Activated CD8-positive, alpha-beta memory T cell treated with anti-CD3 and anti-CD28 coated beads for 36 hours (primary cell): ENCODE results near the gene NRDC. TPM values are rescaled to one million over a fixed set of nuclear protein-coding genes. Genes with fewer than 3 reads are reported as not detected.
"Not testable (repeated sequence)": the region's sequence is repeated elsewhere in the genome, so short reads cannot be mapped to it uniquely, and the experiment has no call there.

Source experiments
- CTCF ChIA-PET: fragments of 350-600 bp; sonication (Branson Sonifier 250); formaldehyde crosslinking; loops from one replicate; lab custom pipeline; 2021; ENCODE audit warnings: antibody characterized with exemption; lab: Charles Lee
- POLR2A ChIA-PET: fragments of 350-600 bp; sonication (Branson Sonifier 250); formaldehyde crosslinking; loops from one replicate; lab custom pipeline; 2021; ENCODE audit warnings: antibody characterized with exemption; lab: Charles Lee
- total RNA-seq, 2 experiments: library from RNA; stranded (reverse); gene quantifications; one replicate each; pipeline ENCODE4 v1.2.3, GENCODE V29; 2021

The NRDC gene
- total RNA-seq, 2 experiments from 2014 or later, result 118 to 128 TPM

DNA sequence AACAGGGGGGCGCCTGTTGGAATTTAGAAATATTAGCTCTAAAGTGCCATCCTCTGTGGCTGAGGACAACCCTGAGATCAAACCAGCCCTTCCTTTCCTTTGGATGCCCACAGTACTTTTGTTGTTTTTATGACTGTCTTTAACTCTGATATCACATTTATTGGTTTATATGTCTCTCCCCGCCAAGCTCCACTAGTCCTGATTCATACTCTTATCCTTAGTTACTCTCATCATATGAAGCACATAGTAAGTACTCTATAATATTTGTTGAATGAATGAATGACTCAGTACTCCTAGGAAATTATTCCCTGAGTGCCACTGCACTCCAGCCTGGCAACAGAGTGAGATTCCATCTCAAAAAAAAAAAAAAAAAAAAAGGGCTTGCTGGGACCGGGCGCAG is 22.6 kb upstream of the NRDC start:
- ChIA-PET POLR2A (no interaction called here), CTCF (interaction anchor here (1.2 kb wide), 1 partner anchor 101 kb away, joined by 4 read pairs; no protein-coding TSS in a partner anchor)

DNA sequence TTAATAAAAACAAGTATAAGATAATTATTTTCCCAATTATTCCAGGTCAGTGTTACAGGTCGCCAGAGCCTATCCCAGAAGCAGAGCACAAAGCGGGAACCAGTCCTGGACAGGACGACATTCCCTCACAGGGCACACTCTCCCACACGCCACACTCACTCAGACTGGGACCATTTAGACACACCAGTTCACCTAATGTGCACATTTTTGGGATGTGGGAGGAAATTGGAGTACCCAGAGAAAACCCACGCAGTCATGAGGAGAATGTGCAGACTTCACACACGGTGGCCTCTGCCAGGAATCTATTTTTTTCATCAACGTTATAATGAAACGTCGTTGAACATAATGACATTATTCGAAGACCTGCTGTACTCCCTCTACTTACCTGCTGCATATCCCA is 20.5 kb upstream of the NRDC start:
- ChIA-PET CTCF (no interaction called here), POLR2A (no interaction called here)

DNA sequence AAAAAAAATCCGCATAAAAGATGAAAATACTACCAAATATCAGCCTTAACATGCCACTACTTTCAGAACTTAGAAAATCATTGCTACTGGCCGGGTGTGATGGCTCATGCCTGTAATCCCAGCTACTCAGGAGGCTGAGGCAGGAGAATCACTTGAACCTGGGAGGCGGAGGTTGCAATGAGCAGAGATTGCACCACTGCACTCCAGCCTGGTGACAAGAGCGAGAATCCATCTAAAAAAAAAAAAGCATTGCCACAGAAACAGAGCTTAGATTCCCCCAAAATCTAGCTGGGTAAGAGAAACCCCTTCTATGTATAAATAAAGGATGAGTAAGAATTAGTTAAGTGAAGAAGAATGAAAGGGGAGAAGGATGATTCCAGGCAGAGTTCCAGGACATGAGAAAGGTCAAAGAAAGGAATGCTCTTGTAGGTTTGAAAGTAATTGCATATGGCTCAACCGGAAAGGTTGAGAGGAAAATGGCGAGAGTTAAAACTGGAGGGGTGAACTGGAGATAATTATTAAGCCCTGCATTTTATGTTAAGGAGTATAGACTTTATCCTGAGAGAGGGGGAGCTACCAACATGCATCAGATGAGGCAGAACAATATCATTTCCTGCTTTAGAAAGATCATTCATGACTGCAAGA is 19.7 kb upstream of the NRDC start:
- POLR2A ChIA-PET, result no interaction called here
- CTCF ChIA-PET, result interaction anchor here (0.5 to 1.8 kb wide), 4 partner anchors 19 to 103 kb away, joined by 3 to 7 read pairs (median 4); no protein-coding TSS in a partner anchor

DNA sequence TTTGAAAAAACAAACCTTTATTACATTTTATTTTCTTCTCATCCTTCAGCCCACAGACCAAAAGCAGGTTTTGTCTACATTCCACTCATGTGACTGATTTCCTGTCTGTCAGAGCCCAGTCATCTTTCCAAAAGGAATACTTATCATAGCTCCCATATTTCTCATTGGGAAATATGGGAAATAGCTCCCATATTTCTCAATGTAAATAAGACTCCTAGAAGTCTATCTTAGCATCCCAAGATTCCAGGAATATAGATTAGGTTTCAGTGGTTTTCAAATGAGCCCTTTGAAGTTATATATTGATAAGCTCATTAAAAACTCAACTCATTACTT is 19.1 kb upstream of the NRDC start:
- POLR2A ChIA-PET, result no interaction called here
- CTCF ChIA-PET, result interaction anchor here (0.5 to 1.8 kb wide), 9 partner anchors 10 to 104 kb away, joined by 3 to 7 read pairs (median 4); no protein-coding TSS in a partner anchor

DNA sequence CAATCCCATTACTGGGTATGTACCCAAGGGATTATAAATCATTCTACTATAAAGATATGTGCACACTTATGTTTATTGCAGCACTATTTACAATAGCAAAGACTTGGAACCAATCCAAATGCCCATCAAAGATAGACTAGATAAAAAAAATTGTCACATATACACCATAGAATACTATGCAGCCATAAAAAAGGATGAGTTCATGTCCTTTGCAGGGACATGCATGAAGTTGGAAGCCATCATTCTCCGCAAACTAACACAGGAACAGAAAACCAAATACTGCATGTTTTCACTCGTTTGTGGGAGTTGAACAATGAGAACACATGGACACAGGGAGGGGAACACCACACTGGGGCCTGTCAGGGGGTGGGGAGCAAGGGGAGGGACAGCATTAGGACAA is 16.2 kb upstream of the NRDC start:
- CTCF ChIA-PET, POLR2A ChIA-PET: not testable (repeated sequence)

DNA sequence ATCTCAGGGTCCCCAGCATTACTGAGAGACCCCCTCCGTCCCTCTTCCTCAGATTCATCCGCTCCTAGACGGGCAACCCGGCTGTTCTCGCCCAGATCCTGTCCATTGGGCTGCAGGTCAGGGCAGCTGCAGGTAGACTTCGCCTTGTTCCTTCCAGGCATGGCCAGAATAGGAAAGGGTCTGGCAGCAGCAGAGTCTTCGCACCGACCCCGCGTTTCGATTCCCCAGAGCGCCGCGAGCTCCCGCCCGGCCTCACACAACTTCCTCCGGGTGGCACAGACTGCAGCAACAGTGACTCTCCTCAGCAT is 265 bp downstream of the NRDC start:
- POLR2A ChIA-PET, result interaction anchor here (0.7 kb wide), 1 partner anchor 9 kb away, joined by 3 read pairs; no protein-coding TSS in a partner anchor
- CTCF ChIA-PET, result no interaction called here

DNA sequence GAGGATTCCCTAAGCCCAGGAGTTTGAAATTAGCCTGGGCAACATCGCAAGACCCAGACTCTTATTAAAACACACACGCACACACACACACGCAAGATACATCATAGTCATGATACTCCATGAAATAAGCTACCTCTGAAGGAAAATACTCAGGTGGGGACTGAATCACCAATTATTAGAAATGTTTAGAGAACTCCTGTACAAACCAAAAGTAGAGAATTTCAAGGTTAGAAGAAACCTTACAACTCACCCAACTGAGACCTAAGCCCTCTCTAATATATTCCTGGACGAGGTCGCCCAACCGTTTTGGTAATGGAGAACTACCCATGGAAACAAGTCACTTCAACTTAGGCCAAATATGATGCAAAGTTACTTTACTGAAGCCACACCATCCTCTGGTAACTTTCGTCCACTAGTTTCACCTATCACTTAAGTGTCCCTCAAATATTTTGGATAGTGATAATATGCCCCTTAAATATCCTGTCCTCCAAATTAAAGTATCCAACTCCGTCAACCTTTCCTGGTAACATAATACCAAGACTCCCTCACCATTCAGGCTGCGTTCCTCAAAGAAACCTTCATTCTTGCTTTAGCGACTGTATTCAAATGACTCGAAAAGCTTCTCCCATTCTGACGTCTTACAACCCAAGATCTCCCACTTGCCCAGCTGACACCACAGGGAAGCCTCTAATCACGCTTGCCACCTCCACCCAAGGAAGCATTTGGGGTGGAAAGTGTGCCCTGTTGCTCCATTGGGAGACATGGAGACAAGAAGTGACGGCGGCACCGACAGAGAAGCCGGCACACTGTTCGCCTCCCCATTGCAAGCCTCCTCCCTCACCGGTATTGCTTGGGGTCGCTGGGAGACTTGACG is 856 bp downstream of the NRDC start:
- ChIA-PET CTCF (no interaction called here), POLR2A (interaction anchor here (0.7 kb wide), 1 partner anchor 8 kb away, joined by 3 read pairs; no protein-coding TSS in a partner anchor)

DNA sequence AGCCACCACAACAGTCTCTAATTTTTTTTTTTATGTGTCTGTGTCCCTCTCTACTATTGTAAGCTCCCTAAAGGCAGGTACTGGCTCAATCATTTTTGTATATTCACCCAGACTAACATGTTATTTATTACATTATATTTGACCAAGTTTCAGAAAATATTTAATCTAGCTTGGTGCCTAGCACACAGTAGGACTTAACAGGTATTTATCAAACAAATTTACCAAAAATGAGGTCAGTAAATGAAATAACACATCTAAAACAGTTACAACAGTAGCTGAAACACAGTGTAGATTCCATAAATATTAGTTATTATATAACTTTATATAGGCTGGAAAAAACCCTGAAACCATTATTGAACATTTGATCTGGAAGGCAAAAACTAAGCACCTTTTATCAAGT is 2.7 kb downstream of the NRDC start:
- CTCF ChIA-PET, result no interaction called here
- POLR2A ChIA-PET, result no interaction called here

DNA sequence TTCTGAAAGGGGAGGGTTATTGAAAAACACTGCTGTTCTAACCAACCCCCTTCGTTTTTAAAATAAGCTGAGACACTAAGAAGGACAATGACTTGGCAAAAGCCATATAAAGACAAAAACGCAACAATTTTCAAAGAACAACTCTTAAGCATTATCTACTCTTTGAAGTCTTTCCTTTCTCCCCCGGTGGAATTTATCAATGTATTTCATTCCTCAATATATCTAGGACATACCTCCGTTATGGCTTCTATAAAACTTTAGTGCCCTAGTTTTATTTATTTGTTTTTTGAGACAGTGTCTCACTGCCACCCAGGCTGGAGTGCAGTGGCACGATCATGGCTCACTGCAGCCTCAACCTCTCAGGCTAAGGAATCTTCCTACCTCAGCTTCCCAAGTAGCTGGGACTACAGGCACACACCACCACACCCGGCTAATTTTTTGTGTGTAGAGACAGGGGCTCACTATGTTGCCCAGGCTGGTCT is 3.2 kb downstream of the NRDC start:
- ChIA-PET POLR2A (no interaction called here), CTCF (no interaction called here)

DNA sequence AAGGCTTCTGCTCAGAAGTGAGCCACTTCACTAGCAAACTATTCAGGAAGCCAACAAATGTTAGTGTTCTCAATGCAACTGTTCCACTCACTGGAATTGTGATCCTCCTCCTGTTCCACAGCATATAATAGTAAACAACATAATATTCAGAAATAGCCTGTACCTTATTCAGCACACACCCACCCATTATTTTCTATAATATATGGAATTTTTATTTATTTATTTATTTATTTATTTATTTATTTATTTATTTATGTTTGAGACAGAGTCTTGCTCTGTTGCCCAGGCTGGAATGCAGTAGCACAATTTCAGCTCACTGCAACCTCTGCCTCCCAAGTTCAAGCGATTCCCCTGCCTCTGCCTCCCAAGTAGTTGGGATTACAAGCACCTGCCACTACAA is 5.3 kb downstream of the NRDC start:
- CTCF ChIA-PET, POLR2A ChIA-PET: not testable (repeated sequence)

DNA sequence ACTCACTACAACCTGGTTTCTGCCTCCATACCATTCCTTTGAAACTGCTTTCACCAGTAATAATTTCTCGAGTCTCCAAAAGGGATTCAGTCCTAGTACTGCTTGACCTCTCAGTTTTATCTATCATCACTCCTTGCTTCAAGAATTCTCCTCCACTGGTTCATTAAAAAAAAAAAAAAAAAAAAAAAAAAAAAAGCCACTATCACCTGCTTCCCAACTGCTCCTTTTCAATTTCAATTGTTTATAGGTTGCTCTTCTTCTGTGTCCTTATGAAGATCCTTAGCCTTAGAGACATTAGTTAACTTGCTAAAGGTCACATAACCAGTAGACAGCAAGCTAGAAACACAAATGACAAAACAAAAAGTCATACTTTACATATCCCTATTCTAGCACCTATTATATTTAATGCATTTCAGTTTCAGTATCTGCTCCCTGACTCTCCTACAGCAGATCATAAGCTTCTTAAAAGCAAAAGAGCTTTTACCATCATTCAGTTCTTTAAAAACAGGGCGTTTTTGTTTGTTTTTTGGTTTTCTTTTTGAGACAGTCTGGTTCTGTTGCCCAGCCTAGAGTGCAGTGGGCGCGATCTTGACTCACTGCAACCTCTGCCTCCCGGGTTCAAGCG is 7.1 kb downstream of the NRDC start:
- CTCF ChIA-PET, result no interaction called here

DNA sequence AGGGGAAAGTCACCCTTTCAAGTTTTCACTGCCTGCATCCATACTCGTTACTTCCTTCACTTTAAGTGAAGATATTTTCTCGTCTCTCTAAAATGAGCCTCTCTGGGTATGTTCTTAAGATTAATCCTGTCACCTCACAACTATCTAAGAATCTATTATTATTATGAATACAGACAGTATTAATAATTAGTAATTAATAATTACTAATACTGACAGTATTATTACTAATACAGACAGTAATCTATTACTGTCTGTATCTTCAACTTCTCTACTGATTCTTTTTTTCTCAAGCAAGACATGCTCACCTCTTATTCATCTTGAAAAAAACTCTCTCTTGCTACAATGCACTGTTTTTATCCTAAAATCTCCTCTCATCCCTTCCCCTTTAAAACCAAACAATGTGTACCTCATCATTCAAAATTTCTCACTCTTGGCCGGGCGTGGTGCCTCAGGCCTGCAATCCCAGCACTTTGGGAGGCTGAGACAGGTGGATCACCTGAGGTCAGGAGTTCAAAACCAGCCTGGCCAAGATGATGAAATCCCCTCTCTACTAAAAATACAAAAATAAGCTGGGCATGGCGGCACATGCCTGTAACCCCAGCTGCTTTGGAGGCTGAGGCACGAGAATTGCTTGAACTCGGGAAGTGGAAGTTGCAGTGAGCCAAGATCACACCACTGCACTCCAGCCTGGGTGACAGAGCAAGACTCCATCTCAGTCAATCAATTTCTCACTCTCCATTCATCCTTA is 7.8 kb downstream of the NRDC start:
- POLR2A ChIA-PET, result interaction anchor here (1.0 kb wide), 1 partner anchor 9 kb away, joined by 3 read pairs; no protein-coding TSS in a partner anchor
- CTCF ChIA-PET, result no interaction called here

More for the DNA sequence above, 7.1 kb downstream of the NRDC start:
- POLR2A ChIA-PET, result interaction anchor here (0.7 to 1.0 kb wide), 2 partner anchors 8 to 39 kb away, joined by 3 to 12 read pairs; no protein-coding TSS in a partner anchor

DNA sequence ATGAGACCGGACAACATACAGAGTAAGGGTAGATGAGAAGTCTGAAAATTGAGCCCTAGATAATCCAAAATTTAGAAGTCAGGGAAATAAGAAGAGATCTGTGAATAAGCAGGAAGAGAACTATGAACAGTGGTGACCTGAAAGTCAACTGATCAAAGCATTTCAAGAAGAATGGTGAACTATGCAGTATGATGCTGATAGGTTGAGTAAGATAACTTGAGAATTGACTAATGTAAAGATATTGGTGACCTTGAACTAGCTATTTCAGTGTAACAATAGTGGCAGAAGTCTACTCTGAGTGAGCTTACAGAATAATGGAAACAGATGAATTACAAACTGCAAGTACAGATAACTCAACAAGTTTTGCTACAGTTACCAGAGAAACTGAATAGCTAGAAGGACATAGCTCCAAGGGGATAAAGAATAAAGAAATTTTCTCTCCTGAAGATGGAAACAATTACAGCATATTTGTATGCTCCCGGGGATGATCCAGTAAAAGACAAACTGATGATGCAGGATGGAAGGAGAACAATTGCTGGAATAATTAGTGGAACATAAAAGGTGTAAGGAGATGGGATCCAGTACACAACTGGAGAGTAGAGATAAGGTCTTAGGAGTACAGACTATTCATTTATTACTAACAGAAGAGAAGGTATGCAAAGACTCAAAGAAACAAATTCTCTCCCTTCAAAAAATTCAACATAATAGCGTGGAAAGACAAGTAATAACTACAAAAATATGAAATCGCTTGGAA is 10.9 kb downstream of the NRDC start:
- ChIA-PET POLR2A (no interaction called here), CTCF (no interaction called here)

DNA sequence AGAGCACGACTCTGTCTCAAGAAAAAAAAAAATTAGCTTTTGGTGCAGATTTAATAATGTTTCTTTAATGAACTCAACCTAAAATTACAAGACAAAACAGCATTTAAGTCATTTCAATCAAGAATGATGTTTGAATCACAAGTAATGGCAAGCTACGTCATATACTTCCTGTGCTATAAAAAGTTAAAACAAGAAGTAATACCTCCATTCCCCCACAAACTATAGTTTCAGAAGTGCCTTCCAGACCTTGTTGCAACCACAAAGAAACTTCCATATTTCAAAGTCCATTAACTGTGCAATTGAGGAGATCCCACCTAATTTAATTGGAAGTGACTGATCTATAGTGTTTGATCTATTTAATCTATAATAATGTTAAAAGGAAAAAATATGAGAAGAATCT is 15.1 kb downstream of the NRDC start:
- POLR2A ChIA-PET, result no interaction called here
- CTCF ChIA-PET, result interaction anchor here (0.5 to 0.8 kb wide), 2 partner anchors 107 to 526 kb away, joined by 3 to 4 read pairs; no protein-coding TSS in a partner anchor

DNA sequence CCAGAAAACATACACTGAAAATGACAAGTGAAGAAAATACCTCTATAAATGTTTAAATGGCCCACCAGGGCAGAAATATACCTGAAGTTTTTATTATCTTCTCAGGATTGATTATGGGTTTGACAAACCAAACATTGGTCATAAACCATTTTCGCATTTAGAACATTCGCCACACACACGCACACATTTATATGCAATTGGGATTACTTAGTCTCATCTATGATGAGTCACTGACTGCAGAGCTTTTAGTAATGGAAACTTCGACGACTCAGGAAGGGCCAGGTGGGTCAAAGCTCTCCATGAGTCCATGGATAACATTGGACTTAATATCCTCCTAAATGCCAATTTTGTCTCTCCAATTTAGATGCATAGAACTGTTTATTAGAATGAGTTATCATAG is 16.9 kb downstream of the NRDC start:
- ChIA-PET POLR2A (no interaction called here), CTCF (no interaction called here)

DNA sequence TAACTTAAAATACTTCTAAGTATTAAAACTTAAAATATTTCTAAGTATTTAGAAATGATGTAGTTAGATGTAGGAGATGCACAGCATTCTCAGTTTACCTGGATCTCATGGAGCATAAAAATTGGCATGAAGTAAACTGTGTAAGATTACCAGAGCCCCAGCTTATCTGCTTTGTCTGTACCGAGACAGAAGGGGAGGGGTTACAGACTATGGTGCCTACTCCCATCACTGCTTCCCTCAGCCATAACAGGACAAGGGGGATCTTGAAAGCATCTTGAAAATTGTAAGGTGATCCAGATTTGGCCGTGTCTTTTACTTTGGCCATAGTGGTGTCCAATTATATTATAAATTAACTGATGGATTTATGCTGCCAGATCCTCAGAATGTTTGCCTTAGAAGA is 18.8 kb downstream of the NRDC start:
- POLR2A ChIA-PET, result no interaction called here
- CTCF ChIA-PET, result no interaction called here

DNA sequence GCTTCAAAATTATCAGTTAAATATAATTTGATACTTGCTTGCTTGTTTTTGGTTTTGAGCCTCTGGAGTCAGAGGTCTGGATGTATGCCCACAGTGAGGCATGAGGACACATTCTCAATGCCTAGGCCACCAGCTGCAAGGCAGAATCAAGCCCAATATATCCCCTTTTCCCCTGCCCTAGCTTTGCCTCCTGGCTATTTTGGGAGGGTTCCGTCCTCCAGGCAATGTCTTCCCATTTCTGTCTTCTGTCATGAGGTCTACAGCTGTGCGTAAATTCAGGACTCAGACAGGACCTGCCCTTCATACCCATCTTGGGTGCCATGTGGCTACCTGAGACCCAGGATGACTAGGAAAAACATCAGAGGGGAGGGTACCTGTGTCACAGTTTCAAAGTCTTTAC is 19.2 kb downstream of the NRDC start:
- ChIA-PET CTCF (no interaction called here), POLR2A (no interaction called here)

DNA sequence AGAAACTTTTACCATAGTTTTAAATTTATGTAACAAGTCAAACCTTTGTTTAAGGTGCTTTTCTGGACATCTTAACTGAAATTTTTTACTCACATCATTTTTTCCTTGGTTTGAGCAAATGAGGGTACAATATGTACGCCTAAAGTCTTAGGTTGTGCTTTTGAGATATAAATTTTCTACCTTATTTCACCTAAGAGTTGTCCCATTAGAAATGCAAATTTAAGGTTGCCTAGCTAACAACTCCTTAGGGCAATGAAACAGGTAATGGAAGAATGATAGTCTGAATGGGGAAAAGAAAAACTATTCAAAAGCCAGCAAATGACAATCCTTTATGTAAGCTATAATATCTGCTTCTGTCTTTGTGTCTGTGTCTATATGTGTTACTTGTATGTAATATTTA is 19.6 kb downstream of the NRDC start:
- CTCF ChIA-PET, result no interaction called here

DNA sequence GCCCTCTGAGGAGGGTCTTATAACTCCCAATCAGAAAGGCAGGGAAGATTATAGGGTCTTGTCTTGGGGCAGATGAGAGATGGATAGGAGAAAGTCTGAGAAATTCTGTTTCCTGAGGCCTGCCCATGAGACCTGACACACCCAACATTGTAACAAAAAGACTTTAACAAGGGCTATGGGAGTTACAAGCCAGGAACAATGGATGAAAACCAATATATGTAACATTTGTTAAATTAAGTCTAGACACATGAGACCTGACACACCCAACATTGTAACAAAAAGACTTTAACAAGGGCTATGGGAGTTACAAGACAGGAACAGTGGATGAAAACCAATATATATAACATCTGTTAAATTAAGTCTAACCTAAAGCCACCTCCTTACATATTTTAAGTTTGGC is 21.8 kb downstream of the NRDC start:
- CTCF ChIA-PET, result no interaction called here

More for the DNA sequence above, 19.6 kb downstream of the NRDC start:
- POLR2A ChIA-PET, result interaction anchor here (0.6 kb wide), 1 partner anchor 12 kb away, joined by 3 read pairs; no protein-coding TSS in a partner anchor

More for the DNA sequence above, 21.8 kb downstream of the NRDC start:
- POLR2A ChIA-PET, result no interaction called here
